Activated T-cell treated with anti-CD3 and anti-CD28 coated beads, Interleukin-2, amount 50 U/mL, for 4 hours (primary cell): ENCODE results near the gene NCAM1. TPM values are rescaled to one million over a fixed set of nuclear protein-coding genes. Genes with fewer than 3 reads are reported as not detected.

Experiments
- ATAC-seq, 2 donors: fragments of 200-7000 bp; cut with Tn5 transposase; one replicate each; pipeline ENCODE4 v1.10.0; 2021
- DNase-seq: peaks from one replicate; pipeline ENCODE4 v3.0.0-alpha.2; 2020
- H3K27me3 Mint-ChIP-seq: one replicate; pipeline ENCODE4 v1.8.0; 2021; ENCODE audit warnings: low read depth, mixed read lengths
- H3K36me3 Mint-ChIP-seq: one replicate; pipeline ENCODE4 v1.8.0; 2022; ENCODE audit warnings: mixed read lengths; ENCODE audit not compliant: insufficient read depth
- H3K4me1 Mint-ChIP-seq: one replicate; pipeline ENCODE4 v1.8.0; 2021; ENCODE audit warnings: low read depth, mixed read lengths
- H3K4me3 Mint-ChIP-seq: one replicate; pipeline ENCODE4 v1.8.0; 2021; ENCODE audit warnings: mild to moderate bottlenecking, moderate library complexity, mixed read lengths
- H3K9me3 Mint-ChIP-seq: one replicate; pipeline ENCODE4 v1.8.0; 2021; ENCODE audit warnings: mixed read lengths
- total RNA-seq, 3 donors: library from RNA; stranded (reverse); gene quantifications; one replicate each; pipeline ENCODE4 v1.2.1, GENCODE V29; 2021

The NCAM1 gene
- total RNA-seq, 3 donors from 2014 or later, result 0.34 to 0.73 (median 0.57) TPM

- no peak for DNase-seq
- Mint-ChIP-seq H3K27me3 (peaks cover 24% of the 10 kb centered on the region), H3K4me1 (peaks cover 11% of the 10 kb centered on the region), H3K4me3 (no peak overlapping the region), H3K36me3 (no peaks in the 10 kb centered on the region), H3K9me3 (no peaks in the 10 kb centered on the region)
- ATAC-seq, result no peak
Observed at GRCh38 chr11:113243696-113244095, 282.5 kb downstream of the NCAM1 start.

GRCh38 chr11:113245216-113245615 is 284.0 kb downstream of the NCAM1 start:
- no peak for ATAC-seq
- Mint-ChIP-seq H3K4me1 (peaks cover 11% of the 10 kb centered on the region), H3K9me3 (no peaks in the 10 kb centered on the region), H3K27me3 (peaks cover 19% of the 10 kb centered on the region), H3K36me3 (no peaks in the 10 kb centered on the region), H3K4me3 (no peak overlapping the region)
- DNase-seq, result no peak

GRCh38 chr11:113247221-113247620 is 286.0 kb downstream of the NCAM1 start:
- H3K4me3 Mint-ChIP-seq, result no peak overlapping the region
- no peaks in the 10 kb centered on the region for H3K36me3 Mint-ChIP-seq
- ATAC-seq (no peak), DNase-seq (no peak)
- H3K4me1 Mint-ChIP-seq, result peaks cover 11% of the 10 kb centered on the region
- H3K27me3 Mint-ChIP-seq, result peaks cover 22% of the 10 kb centered on the region
- H3K9me3 Mint-ChIP-seq, result no peaks in the 10 kb centered on the region

GRCh38 chr11:113247966-113248365 is 286.7 kb downstream of the NCAM1 start:
- Mint-ChIP-seq H3K9me3 (no peaks in the 10 kb centered on the region), H3K4me3 (no peak overlapping the region), H3K36me3 (no peaks in the 10 kb centered on the region), H3K4me1 (peaks cover 6% of the 10 kb centered on the region), H3K27me3 (peaks cover 18% of the 10 kb centered on the region)
- DNase-seq (no peak), ATAC-seq (no peak)

- H3K9me3 Mint-ChIP-seq, result no peaks in the 10 kb centered on the region
- DNase-seq (no peak), ATAC-seq (peak; percentile 14 to 58)
- H3K27me3 Mint-ChIP-seq, result peaks cover 18% of the 10 kb centered on the region
- H3K36me3 Mint-ChIP-seq, result no peaks in the 10 kb centered on the region
- no peaks in the 10 kb centered on the region for H3K4me1 Mint-ChIP-seq
- no peak overlapping the region for H3K4me3 Mint-ChIP-seq
Observed at GRCh38 chr11:113248702-113249490, 287.7 kb downstream of the NCAM1 start.

- ATAC-seq (peak in 1 of 2 donors; percentile 18), DNase-seq (no peak)
- Mint-ChIP-seq H3K4me3 (no peak overlapping the region), H3K36me3 (no peaks in the 10 kb centered on the region), H3K27me3 (peaks cover 19% of the 10 kb centered on the region), H3K9me3 (no peaks in the 10 kb centered on the region), H3K4me1 (no peaks in the 10 kb centered on the region)
Observed at GRCh38 chr11:113249491-113249763, 288.2 kb downstream of the NCAM1 start.

- Mint-ChIP-seq H3K9me3 (no peaks in the 10 kb centered on the region), H3K27me3 (peaks cover 21% of the 10 kb centered on the region), H3K4me1 (no peaks in the 10 kb centered on the region), H3K4me3 (no peak overlapping the region), H3K36me3 (no peaks in the 10 kb centered on the region)
- DNase-seq (no peak), ATAC-seq (no peak)
Observed at GRCh38 chr11:113249786-113250185, 288.6 kb downstream of the NCAM1 start.

- DNase-seq, result no peak
- Mint-ChIP-seq H3K4me3 (no peak overlapping the region), H3K36me3 (no peaks in the 10 kb centered on the region), H3K27me3 (peaks cover 13% of the 10 kb centered on the region), H3K4me1 (no peaks in the 10 kb centered on the region), H3K9me3 (no peaks in the 10 kb centered on the region)
- ATAC-seq, result no peak
Observed at GRCh38 chr11:113251281-113251680, 290.1 kb downstream of the NCAM1 start.

- no peak overlapping the region for H3K4me3 Mint-ChIP-seq
- no peaks in the 10 kb centered on the region for H3K9me3 Mint-ChIP-seq
Observed at GRCh38 chr11:113253406-113253805, 292.2 kb downstream of the NCAM1 start.

GRCh38 chr11:113255096-113255495 is 293.9 kb downstream of the NCAM1 start:
- ATAC-seq, result no peak
- no peaks in the 10 kb centered on the region for H3K4me1 Mint-ChIP-seq
- H3K4me3 Mint-ChIP-seq, result no peak overlapping the region
- H3K9me3 Mint-ChIP-seq, result no peaks in the 10 kb centered on the region
- peaks cover 5% of the 10 kb centered on the region for H3K27me3 Mint-ChIP-seq
- no peak for DNase-seq
- H3K36me3 Mint-ChIP-seq, result no peaks in the 10 kb centered on the region

More at GRCh38 chr11:113253406-113253805, 292.2 kb downstream of the NCAM1 start:
- ATAC-seq (no peak), DNase-seq (no peak)
- no peaks in the 10 kb centered on the region for H3K4me1 Mint-ChIP-seq
- no peaks in the 10 kb centered on the region for H3K36me3 Mint-ChIP-seq
- peaks cover 5% of the 10 kb centered on the region for H3K27me3 Mint-ChIP-seq

- no peak overlapping the region for H3K4me3 Mint-ChIP-seq
Observed at GRCh38 chr11:113255741-113256140, 294.5 kb downstream of the NCAM1 start.

GRCh38 chr11:113256431-113257202 is 295.4 kb downstream of the NCAM1 start:
- no peak overlapping the region for H3K4me3 Mint-ChIP-seq
- H3K27me3 Mint-ChIP-seq, result peaks cover 6% of the 10 kb centered on the region
- DNase-seq, result no peak
- H3K9me3 Mint-ChIP-seq, result no peaks in the 10 kb centered on the region
- H3K36me3 Mint-ChIP-seq, result no peaks in the 10 kb centered on the region
- no peaks in the 10 kb centered on the region for H3K4me1 Mint-ChIP-seq
- ATAC-seq, result no peak

More at GRCh38 chr11:113255741-113256140, 294.5 kb downstream of the NCAM1 start:
- ATAC-seq, result no peak
- no peaks in the 10 kb centered on the region for H3K4me1 Mint-ChIP-seq
- no peaks in the 10 kb centered on the region for H3K9me3 Mint-ChIP-seq
- peaks cover 5% of the 10 kb centered on the region for H3K27me3 Mint-ChIP-seq
- no peaks in the 10 kb centered on the region for H3K36me3 Mint-ChIP-seq
- DNase-seq, result no peak

- Mint-ChIP-seq H3K27me3 (peaks cover 7% of the 10 kb centered on the region), H3K36me3 (no peaks in the 10 kb centered on the region), H3K4me1 (no peaks in the 10 kb centered on the region), H3K4me3 (no peak overlapping the region), H3K9me3 (no peaks in the 10 kb centered on the region)
- ATAC-seq (no peak), DNase-seq (no peak)
Observed at GRCh38 chr11:113260096-113260425, 298.8 kb downstream of the NCAM1 start.

GRCh38 chr11:113260541-113260940 is 299.3 kb downstream of the NCAM1 start:
- no peak overlapping the region for H3K4me3 Mint-ChIP-seq
- H3K4me1 Mint-ChIP-seq, result no peaks in the 10 kb centered on the region
- no peak for ATAC-seq
- H3K27me3 Mint-ChIP-seq, result peaks cover 7% of the 10 kb centered on the region
- no peak for DNase-seq
- no peaks in the 10 kb centered on the region for H3K9me3 Mint-ChIP-seq
- no peaks in the 10 kb centered on the region for H3K36me3 Mint-ChIP-seq
